ENCODE data around the gene PRR36.

DNA sequence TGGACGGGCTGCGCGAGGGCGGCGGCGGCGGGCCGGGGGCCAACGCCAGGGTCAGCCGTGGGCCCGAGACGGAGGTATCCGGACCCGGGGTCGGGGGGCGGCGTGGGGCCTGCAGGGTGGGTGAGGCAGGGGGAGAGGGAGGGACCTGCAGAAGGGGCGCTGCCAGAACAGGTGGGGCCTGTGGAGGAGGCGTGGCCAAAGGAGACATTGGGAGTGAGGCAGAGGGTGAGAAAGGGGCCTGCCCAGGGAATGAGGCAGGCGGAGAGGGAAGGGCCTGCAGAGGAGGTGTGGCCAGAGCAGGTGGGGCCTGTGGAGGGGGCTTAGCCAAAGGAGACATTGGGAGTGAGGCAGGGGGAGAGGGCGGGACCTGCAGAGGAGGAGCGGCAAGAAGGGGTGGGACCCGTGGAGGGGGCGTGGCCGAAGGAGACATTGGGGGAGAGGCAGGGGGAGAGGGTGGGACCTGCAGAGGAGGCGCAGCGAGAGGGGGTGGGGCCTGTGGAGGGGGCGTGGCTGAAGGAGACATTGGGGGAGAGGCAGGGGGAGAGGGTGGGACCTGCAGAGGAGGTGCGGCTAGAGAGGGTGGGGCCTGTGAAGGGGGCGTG, 4.2 kb downstream of the PRR36 start:
- TF ChIP-seq, protein P1, sequence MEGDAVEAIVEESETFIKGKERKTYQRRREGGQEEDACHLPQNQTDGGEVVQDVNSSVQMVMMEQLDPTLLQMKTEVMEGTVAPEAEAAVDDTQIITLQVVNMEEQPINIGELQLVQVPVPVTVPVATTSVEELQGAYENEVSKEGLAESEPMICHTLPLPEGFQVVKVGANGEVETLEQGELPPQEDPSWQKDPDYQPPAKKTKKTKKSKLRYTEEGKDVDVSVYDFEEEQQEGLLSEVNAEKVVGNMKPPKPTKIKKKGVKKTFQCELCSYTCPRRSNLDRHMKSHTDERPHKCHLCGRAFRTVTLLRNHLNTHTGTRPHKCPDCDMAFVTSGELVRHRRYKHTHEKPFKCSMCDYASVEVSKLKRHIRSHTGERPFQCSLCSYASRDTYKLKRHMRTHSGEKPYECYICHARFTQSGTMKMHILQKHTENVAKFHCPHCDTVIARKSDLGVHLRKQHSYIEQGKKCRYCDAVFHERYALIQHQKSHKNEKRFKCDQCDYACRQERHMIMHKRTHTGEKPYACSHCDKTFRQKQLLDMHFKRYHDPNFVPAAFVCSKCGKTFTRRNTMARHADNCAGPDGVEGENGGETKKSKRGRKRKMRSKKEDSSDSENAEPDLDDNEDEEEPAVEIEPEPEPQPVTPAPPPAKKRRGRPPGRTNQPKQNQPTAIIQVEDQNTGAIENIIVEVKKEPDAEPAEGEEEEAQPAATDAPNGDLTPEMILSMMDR (IDR thresholded peaks at IDR 0.05): no peak
- TF ChIP-seq POLR2A (IDR thresholded peaks at IDR 0.05): no peak
